Transverse colon (tissue), 4 donors: ENCODE data around the gene ARMS2.

Experiments used
- CTCF ChIP-seq, 5 experiments: fragments of 200-600 bp in 3 of 5; fragments of 450-650 bp in 2 of 5; sonication (generic) in 3 of 5; IDR thresholded peaks; 1 replicate in 2 of 5; 2 replicates in 3 of 5; pipeline ENCODE4 v1.5.1; 2016 to 2017; ENCODE audit warnings: antibody characterized with exemption in 5 of 5, inconsistent platforms in 3 of 5, mild to moderate bottlenecking in 2 of 5, moderate library complexity in 1 of 5
- POLR2A ChIP-seq: fragments of 450-650 bp; IDR thresholded peaks from one replicate; pipeline ENCODE4 v1.6.1; 2016; ENCODE audit warnings: antibody characterized with exemption, mild to moderate bottlenecking, moderate library complexity
- POLR2AphosphoS5 ChIP-seq, 3 donors: sonication (generic); formaldehyde crosslinking; IDR thresholded peaks; one replicate each; pipeline ENCODE4 v1.6.1; 2016; ENCODE audit warnings: antibody characterized with exemption in 3 of 3

GRCh38 chr10:122477436-122477835 is 23.0 kb downstream of the ARMS2 start:
- TF ChIP-seq CTCF (IDR thresholded peaks at IDR 0.05) (no peak), POLR2AphosphoS5 (IDR thresholded peaks at IDR 0.05) (no peak), POLR2A (no peak)
